HEK293T (cell line): Measurements from ENCODE around the gene TP53I11.

Experiments used
- CTCF ChIA-PET: fragments of 350-600 bp; formaldehyde crosslinking; extraction: SDS; loops from one replicate; lab custom pipeline; 2021; ENCODE audit warnings: antibody characterized with exemption, inconsistent platforms; lab: Yijun Ruan, JAX
- POLR2A ChIA-PET: fragments of 350-600 bp; formaldehyde crosslinking; extraction: SDS; loops from one replicate; lab custom pipeline; 2020; ENCODE audit warnings: antibody characterized with exemption, inconsistent platforms; lab: Yijun Ruan, JAX
- DNase-seq: peaks from one replicate; pipeline ENCODE4 v3.0.0; 2012; ENCODE audit warnings: mixed read lengths; ENCODE audit errors: extremely low spot score
- ARNT ChIP-seq: fragments of 450-650 bp; IDR thresholded peaks from 2 replicates; pipeline ENCODE4 v1.6.1; 2017; ENCODE audit warnings: mild to moderate bottlenecking
- BHLHE40 ChIP-seq: fragments of 450-650 bp; IDR thresholded peaks from 2 replicates; pipeline ENCODE4 v1.6.1; 2016; ENCODE audit warnings: mild to moderate bottlenecking, moderate library complexity, borderline replicate concordance
- CTBP1 ChIP-seq: fragments of 450-650 bp; IDR thresholded peaks from 2 replicates; pipeline ENCODE4 v1.6.1; 2016; ENCODE audit warnings: borderline replicate concordance
- ELF4 ChIP-seq: fragments of 450-650 bp; IDR thresholded peaks from 2 replicates; pipeline ENCODE4 v1.6.1; 2017; ENCODE audit warnings: antibody characterized with exemption
- FOXA1 ChIP-seq: fragments of 450-650 bp; IDR thresholded peaks from 2 replicates; pipeline ENCODE4 v1.6.1; 2016; ENCODE audit warnings: mild to moderate bottlenecking
- FOXK2 ChIP-seq: fragments of 450-650 bp; IDR thresholded peaks from 2 replicates; pipeline ENCODE4 v1.6.1; 2016; ENCODE audit warnings: mild to moderate bottlenecking
- FOXM1 ChIP-seq: fragments of 450-650 bp; IDR thresholded peaks from 2 replicates; pipeline ENCODE4 v1.6.1; 2017; ENCODE audit warnings: mild to moderate bottlenecking, borderline replicate concordance
- HDGF ChIP-seq: fragments of 450-650 bp; IDR thresholded peaks from 2 replicates; pipeline ENCODE4 v1.6.1; 2017; ENCODE audit warnings: antibody characterized with exemption, borderline replicate concordance
- L3MBTL2 ChIP-seq: fragments of 450-650 bp; conservative IDR thresholded peaks from 2 replicates; pipeline ENCODE4 v1.6.1; 2016; ENCODE audit warnings: mild to moderate bottlenecking
- LEF1 ChIP-seq: fragments of 450-650 bp; IDR thresholded peaks from 2 replicates; pipeline ENCODE4 v1.6.1; 2017; ENCODE audit warnings: mild to moderate bottlenecking, borderline replicate concordance
- NFRKB ChIP-seq: fragments of 450-650 bp; IDR thresholded peaks from 2 replicates; pipeline ENCODE4 v1.6.1; 2016; ENCODE audit warnings: mild to moderate bottlenecking, moderate library complexity
- PKNOX1 ChIP-seq: fragments of 450-650 bp; IDR thresholded peaks from 2 replicates; pipeline ENCODE4 v1.6.1; 2016
- SP1 ChIP-seq: fragments of 450-650 bp; IDR thresholded peaks from 2 replicates; pipeline ENCODE4 v1.6.1; 2017
- SUZ12 ChIP-seq: fragments of 450-650 bp; IDR thresholded peaks from 2 replicates; pipeline ENCODE4 v1.6.1; 2016; ENCODE audit warnings: mild to moderate bottlenecking
- TARDBP ChIP-seq: fragments of 450-650 bp; IDR thresholded peaks from 2 replicates; pipeline ENCODE4 v1.6.1; 2016
- ZNF384 ChIP-seq: fragments of 450-650 bp; IDR thresholded peaks from 2 replicates; pipeline ENCODE4 v1.6.1; 2016

Gene TP53I11

GRCh38 chr11:44923115-44923514 is 27.6 kb downstream of the TP53I11 start:
- ChIA-PET POLR2A (no interaction called here), CTCF (no interaction called here)
- no peak for DNase-seq
- TF ChIP-seq PKNOX1 (no peak), SP1 (no peak), BHLHE40 (no peak), HDGF (no peak), LEF1 (no peak), SUZ12 (no peak), CTBP1 (no peak), ARNT (no peak), TARDBP (no peak), FOXA1 (no peak), ZNF384 (no peak), NFRKB (no peak), L3MBTL2 (no peak), ELF4 (no peak)

GRCh38 chr11:44920451-44920850 is 30.2 kb downstream of the TP53I11 start:
- CTCF ChIA-PET: no interaction called here
- DNase-seq: no peak
- TF ChIP-seq L3MBTL2 (no peak), SUZ12 (no peak), LEF1 (no peak), ARNT (no peak), ZNF384 (no peak), TARDBP (no peak), SP1 (no peak), FOXM1 (no peak), BHLHE40 (no peak), CTBP1 (no peak), NFRKB (no peak), PKNOX1 (no peak), HDGF (no peak), FOXK2 (no peak), ELF4 (no peak), FOXA1 (no peak)
- POLR2A ChIA-PET: no interaction called here

- no peak for DNase-seq
- CTCF ChIA-PET: no interaction called here
- POLR2A ChIA-PET: no interaction called here
- TF ChIP-seq LEF1: no peak
- TF ChIP-seq PKNOX1: no peak
- TF ChIP-seq SP1: no peak
- no peak for TF ChIP-seq FOXA1
- TF ChIP-seq ELF4: no peak
- TF ChIP-seq NFRKB: no peak
- TF ChIP-seq BHLHE40: no peak
- TF ChIP-seq L3MBTL2: no peak
- no peak for TF ChIP-seq HDGF
- TF ChIP-seq SUZ12: no peak
- no peak for TF ChIP-seq ARNT
These were observed 32.9 kb downstream of the TP53I11 start for GRCh38 chr11:44917741-44918140.

GRCh38 chr11:44916801-44917385 is 33.8 kb downstream of the TP53I11 start:
- ChIA-PET CTCF (no interaction called here), POLR2A (no interaction called here)
- TF ChIP-seq L3MBTL2: no peak
- TF ChIP-seq PKNOX1: no peak
- no peak for TF ChIP-seq ZNF384
- TF ChIP-seq HDGF: no peak
- no peak for TF ChIP-seq ARNT
- TF ChIP-seq SUZ12: no peak
- TF ChIP-seq ELF4: no peak
- DNase-seq: no peak

- no peak for TF ChIP-seq ARNT
- DNase-seq: no peak
- CTCF ChIA-PET: no interaction called here
- POLR2A ChIA-PET: no interaction called here
These were observed 34.4 kb downstream of the TP53I11 start for GRCh38 chr11:44916331-44916730.

- DNase-seq: no peak
- ChIA-PET CTCF (interaction anchor here (0.5 to 1.2 kb wide), 2 partner anchors 11 to 294 kb away, joined by 3 read pairs; no protein-coding TSS in a partner anchor), POLR2A (no interaction called here)
- no peak for TF ChIP-seq ZNF384
- no peak for TF ChIP-seq CTBP1
- no peak for TF ChIP-seq BHLHE40
- TF ChIP-seq PKNOX1: no peak
- no peak for TF ChIP-seq SP1
- no peak for TF ChIP-seq ARNT
- no peak for TF ChIP-seq SUZ12
- TF ChIP-seq FOXK2: no peak
- no peak for TF ChIP-seq TARDBP
- TF ChIP-seq FOXM1: no peak
- TF ChIP-seq ELF4: no peak
- TF ChIP-seq LEF1: no peak
- no peak for TF ChIP-seq HDGF
- TF ChIP-seq FOXA1: no peak
- TF ChIP-seq L3MBTL2: no peak
- TF ChIP-seq NFRKB: no peak
These were observed 35.1 kb downstream of the TP53I11 start for GRCh38 chr11:44915621-44916020.
